Lower lobe of right lung (tissue), 2 donors: Measurements from ENCODE around the gene TOM1L2. TPM values are rescaled to one million over a fixed set of nuclear protein-coding genes. Genes with fewer than 3 reads are reported as not detected.
A peak's percentile ranks its signal among the peaks of the same experiment; 100 is the strongest.
"Not testable (repeated sequence)": the region's sequence is repeated elsewhere in the genome, so short reads cannot be mapped to it uniquely, and the experiment has no call there.

Experiments used
- ATAC-seq, 2 donors: fragments of 200-7000 bp; cut with Tn5 transposase; one replicate each; pipeline ENCODE4 v1.9.1; 2020 to 2022; ENCODE audit warnings: mild to moderate bottlenecking in 2 of 2, moderate library complexity in 2 of 2
- DNase-seq: peaks from one replicate; pipeline ENCODE4 v3.0.0-alpha.2; 2020
- H3K27ac ChIP-seq: fragments of 200-600 bp; one replicate; pipeline ENCODE4 v1.8.0; 2022
- H3K27me3 ChIP-seq: fragments of 200-600 bp; one replicate; pipeline ENCODE4 v1.8.0; 2022; ENCODE audit warnings: low read depth
- H3K36me3 ChIP-seq: fragments of 200-600 bp; one replicate; pipeline ENCODE4 v1.8.0; 2022; ENCODE audit warnings: mild to moderate bottlenecking
- H3K4me1 ChIP-seq: fragments of 200-600 bp; one replicate; pipeline ENCODE4 v1.8.0; 2022
- H3K4me3 ChIP-seq: fragments of 200-600 bp; one replicate; pipeline ENCODE4 v1.8.0; 2022; ENCODE audit warnings: mild to moderate bottlenecking
- H3K9me3 ChIP-seq: fragments of 200-600 bp; one replicate; pipeline ENCODE4 v1.8.0; 2022
- intact Hi-C: fragments of 100-400 bp; cut with DNase I; formaldehyde crosslinking; loops from one replicate; pipeline ENCODE4 v1.11.0; 2022
- total RNA-seq: library from RNA; stranded (reverse); fragmentation: NEBNext Ultra II Directional; extraction: Animal tissue kit (Norgen Biotek cat#: 25700); gene quantifications from one replicate; pipeline ENCODE4 v1.2.1, GENCODE V29; 2021
- TF ChIP-seq, protein P1 (sequence below): fragments of 200-600 bp; IDR thresholded peaks from one replicate; pipeline ENCODE4 v1.8.0; 2022; ENCODE audit warnings: antibody characterized with exemption, mild to moderate bottlenecking
- donor health status: DM: no; HTN: yes; CAD: no; lungs with severe emphysema.

The TOM1L2 gene
- total RNA-seq, 1 donor from 2014 or later = 63.4 TPM

DNA sequence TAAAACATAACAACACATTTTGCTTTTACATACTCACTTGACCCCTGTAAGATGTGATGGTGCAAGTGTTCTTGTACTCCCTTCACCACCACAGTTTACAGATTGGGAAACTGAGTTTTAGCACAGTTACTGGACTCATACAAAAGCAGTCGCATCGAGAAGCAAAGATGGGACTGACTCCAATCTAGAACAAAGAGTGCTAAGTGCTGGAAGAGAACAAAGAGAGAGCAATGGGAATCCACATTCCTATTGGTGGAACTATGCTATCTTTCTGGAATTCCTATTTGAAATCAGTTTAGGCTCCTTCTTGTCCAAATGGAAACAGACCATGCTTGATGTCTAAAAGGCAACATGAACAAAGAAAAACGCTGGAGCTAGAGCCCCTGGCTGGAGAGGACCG lies 9.1 kb downstream of the TOM1L2 start:
- TF ChIP-seq, protein P1, sequence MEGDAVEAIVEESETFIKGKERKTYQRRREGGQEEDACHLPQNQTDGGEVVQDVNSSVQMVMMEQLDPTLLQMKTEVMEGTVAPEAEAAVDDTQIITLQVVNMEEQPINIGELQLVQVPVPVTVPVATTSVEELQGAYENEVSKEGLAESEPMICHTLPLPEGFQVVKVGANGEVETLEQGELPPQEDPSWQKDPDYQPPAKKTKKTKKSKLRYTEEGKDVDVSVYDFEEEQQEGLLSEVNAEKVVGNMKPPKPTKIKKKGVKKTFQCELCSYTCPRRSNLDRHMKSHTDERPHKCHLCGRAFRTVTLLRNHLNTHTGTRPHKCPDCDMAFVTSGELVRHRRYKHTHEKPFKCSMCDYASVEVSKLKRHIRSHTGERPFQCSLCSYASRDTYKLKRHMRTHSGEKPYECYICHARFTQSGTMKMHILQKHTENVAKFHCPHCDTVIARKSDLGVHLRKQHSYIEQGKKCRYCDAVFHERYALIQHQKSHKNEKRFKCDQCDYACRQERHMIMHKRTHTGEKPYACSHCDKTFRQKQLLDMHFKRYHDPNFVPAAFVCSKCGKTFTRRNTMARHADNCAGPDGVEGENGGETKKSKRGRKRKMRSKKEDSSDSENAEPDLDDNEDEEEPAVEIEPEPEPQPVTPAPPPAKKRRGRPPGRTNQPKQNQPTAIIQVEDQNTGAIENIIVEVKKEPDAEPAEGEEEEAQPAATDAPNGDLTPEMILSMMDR = no peak
- Histone ChIP-seq H3K9me3 (no peaks in the 10 kb centered on the region), H3K4me3 (no peak overlapping the region), H3K27me3 (no peaks in the 10 kb centered on the region), H3K27ac (no peak overlapping the region), H3K4me1 (peaks cover 49% of the 10 kb centered on the region), H3K36me3 (no peaks in the 10 kb centered on the region)
- ATAC-seq (no peak), DNase-seq (no peak)
- intact Hi-C loops = no loop called here

DNA sequence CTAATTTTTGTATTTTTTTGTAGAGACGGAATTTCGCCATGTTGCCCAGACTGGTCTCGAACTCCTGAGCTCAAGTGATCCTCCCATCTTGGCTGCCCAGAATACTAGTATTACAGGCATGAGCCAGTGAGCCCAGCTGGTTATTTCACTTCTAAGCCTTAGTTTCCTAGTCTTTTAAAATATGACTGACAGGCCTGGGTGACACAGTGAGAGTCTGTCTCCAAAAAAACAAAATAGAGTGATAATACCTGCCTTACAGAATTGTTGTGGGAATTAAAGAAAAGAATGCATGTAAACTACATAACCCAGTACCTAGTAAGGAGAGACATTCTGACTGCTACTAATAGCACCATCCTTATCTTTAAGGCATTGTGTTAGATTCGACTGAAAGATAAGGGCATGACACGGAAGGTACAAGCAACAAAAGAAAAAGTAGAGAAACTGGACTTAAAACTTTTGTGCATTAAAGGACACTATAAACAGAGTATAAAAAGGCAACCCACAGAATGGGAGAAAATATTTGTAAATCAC lies 11.6 kb downstream of the TOM1L2 start:
- TF ChIP-seq, protein P1 = no peak
- intact Hi-C loops = no loop called here
- no peak for DNase-seq
- Histone ChIP-seq H3K4me1 (peaks cover 53% of the 10 kb centered on the region), H3K4me3 (no peak overlapping the region), H3K9me3 (no peaks in the 10 kb centered on the region), H3K27ac (peak overlapping the region; percentile 59), H3K27me3 (no peaks in the 10 kb centered on the region), H3K36me3 (no peaks in the 10 kb centered on the region)
- ATAC-seq = no peak

DNA sequence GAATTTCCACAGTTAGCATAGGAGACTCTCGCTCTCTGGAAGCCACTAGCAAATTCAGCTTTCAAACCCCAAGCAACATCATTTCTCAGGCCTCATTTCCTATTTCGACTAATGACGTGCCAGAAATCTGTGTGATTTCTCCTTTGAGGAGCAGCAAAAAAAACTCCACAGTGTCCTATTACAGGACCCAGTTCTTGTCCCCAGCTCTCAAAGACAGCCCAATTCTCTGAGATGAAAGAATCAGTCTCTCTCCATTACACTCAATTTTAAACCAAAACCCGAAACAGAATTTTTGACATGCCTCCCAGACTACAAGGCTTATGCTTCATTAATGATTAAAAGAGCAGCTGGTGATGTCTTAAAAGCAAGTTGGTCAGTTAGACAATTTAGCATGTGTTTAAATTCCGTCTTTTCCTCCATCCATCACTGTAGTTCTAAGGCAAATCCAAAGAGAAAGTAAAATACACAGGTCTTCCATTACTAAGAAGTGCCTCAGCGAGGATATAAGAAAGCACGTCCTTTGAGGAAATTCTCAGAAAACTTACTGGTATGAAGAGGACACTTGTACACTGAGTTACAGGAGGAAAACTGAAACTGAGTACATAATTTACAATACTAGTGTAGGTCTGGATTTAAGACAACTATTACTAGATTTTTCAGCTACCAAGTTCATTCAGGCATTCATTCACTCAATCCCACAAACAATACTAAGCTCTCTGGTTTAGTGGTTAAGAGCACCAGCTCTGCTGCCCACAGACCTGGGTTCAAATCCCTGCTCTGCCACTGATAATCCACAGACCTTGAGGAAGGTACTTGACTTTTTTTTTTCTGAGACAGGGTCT lies 12.5 kb downstream of the TOM1L2 start:
- Histone ChIP-seq H3K27me3 (no peaks in the 10 kb centered on the region), H3K27ac (peak overlapping the region; percentile 59), H3K4me1 (peaks cover 45% of the 10 kb centered on the region), H3K36me3 (peaks cover 3% of the 10 kb centered on the region), H3K4me3 (peak overlapping the region; percentile 28), H3K9me3 (no peaks in the 10 kb centered on the region)
- intact Hi-C loops = no loop called here
- DNase-seq (no peak), ATAC-seq (peak; percentile 52 to 63)
- TF ChIP-seq, protein P1 = no peak

DNA sequence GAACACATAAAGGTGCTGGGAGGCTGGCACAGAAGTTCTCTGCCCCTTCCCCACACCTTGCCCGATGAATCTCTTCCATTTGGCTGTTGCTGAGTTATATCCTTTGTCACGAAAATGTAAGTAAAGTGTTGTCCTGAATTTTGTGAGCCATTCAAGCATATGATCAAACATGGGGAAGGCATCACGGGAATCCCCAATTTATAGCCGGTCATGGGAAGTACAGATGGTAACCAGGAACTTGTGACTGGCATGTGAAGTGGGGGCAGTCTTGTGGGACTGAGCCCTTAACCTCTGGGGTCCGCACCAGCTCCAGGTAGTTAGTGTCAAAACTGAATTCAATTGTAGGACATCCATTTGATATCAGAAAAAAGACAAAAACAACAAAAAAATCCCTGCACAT lies 13.2 kb downstream of the TOM1L2 start:
- DNase-seq = no peak
- intact Hi-C loops = no loop called here
- Histone ChIP-seq H3K27me3 (no peaks in the 10 kb centered on the region), H3K27ac (peak overlapping the region; percentile 59), H3K36me3 (peaks cover 3% of the 10 kb centered on the region), H3K9me3 (no peaks in the 10 kb centered on the region), H3K4me3 (no peak overlapping the region), H3K4me1 (peaks cover 40% of the 10 kb centered on the region)
- no peak for ATAC-seq
- TF ChIP-seq, protein P1 = no peak

DNA sequence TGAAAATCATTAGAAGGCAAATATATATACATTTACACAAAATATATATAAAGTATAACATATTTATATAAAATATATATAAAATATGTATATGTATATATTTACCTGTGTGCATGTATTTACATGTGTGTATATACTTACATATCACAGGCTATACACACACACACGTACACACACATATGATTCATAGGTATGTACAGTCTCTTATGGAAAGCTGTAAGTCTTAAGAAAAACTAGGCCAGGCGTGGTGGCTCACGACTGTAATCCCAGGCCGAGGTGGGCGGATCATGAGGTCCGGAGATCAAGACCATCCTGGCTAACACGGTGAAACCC lies 14.7 kb downstream of the TOM1L2 start:
- Histone ChIP-seq H3K9me3 (no peaks in the 10 kb centered on the region), H3K4me1 (peaks cover 40% of the 10 kb centered on the region), H3K36me3 (peaks cover 3% of the 10 kb centered on the region), H3K27ac (peak overlapping the region; percentile 59), H3K4me3 (no peak overlapping the region), H3K27me3 (no peaks in the 10 kb centered on the region)
- no peak for DNase-seq
- TF ChIP-seq, protein P1 = no peak
- ATAC-seq = no peak
- intact Hi-C loops = no loop called here

DNA sequence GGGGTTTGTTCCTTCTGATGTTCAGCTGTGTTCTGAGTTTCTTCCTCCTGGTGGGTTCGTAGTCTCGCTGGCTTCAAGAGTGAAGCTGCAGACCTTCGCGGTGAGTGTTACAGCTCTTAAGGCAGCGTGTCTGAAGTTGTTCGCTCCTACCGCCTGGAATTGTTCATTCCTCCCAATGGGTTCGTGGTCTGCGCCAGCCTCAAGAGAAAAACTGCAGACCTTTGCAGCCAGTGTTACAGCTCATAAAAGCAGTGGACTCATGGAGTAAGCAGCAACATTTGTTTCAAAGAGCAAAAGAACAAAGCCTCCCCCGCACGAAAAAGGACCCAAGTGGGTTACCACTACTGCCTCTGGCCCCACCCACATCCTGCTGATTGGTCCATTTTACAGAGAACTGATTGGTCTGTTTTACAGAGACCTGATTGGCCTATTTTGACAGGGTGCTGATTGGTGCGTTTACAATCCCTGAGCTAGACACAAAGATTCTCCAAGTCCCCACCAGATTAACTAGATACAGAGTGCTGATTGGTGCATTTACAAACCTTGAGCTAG lies 16.3 kb downstream of the TOM1L2 start:
- intact Hi-C loops, H3K36me3 ChIP-seq, ATAC-seq, H3K27ac ChIP-seq, H3K4me3 ChIP-seq, DNase-seq, H3K9me3 ChIP-seq, H3K27me3 ChIP-seq: not testable (repeated sequence)
- peaks cover 40% of the 10 kb centered on the region for H3K4me1 ChIP-seq
